GM12878 (cell line): ENCODE results near the gene GPAT3. TPM values are rescaled to one million over a fixed set of nuclear protein-coding genes. Genes with fewer than 3 reads are reported as not detected.

Experiments
- ATAC-seq: fragments of 200-7000 bp; cut with Tn5 transposase; 3 replicates; pipeline ENCODE4 v1.9.1; 2020; ENCODE audit warnings: mild to moderate bottlenecking, moderate library complexity
- BruUV-seq: library from RNA; stranded (reverse); fragments of 400-500 nt; replicated peaks from 2 replicates; lab custom pipeline; 2021; lab: Mats Ljungman, UMichigan
- CTCF ChIA-PET: fragments of 300-600 bp; sonication (Branson Sonifier 250); formaldehyde crosslinking; extraction: SDS; loops from one replicate; lab custom pipeline; 2021; ENCODE audit warnings: inconsistent platforms; lab: Yijun Ruan, JAX
- POLR2A ChIA-PET: fragments of 350-600 bp; formaldehyde crosslinking; extraction: SDS; loops from one replicate; lab custom pipeline; 2021; ENCODE audit warnings: inconsistent platforms; lab: Charles Lee
- RAD21 ChIA-PET: fragments of 300-600 bp; sonication (Branson Sonifier 250); formaldehyde crosslinking; loops from one replicate; lab custom pipeline; 2023; ENCODE audit warnings: antibody characterized with exemption; ENCODE audit not compliant: unreplicated experiment; lab: Charles Lee
- SMC1A ChIA-PET: fragments of 300-600 bp; sonication (Branson Sonifier 250); formaldehyde crosslinking; loops from one replicate; lab custom pipeline; 2023; ENCODE audit not compliant: unreplicated experiment, uncharacterized antibody; lab: Charles Lee
- DNase-seq: peaks from one replicate; pipeline ENCODE4 v3.0.0-alpha.2; 2011; ENCODE audit warnings: low read depth, low spot score
- FAIRE-seq: peaks from 3 replicates; lab custom pipeline; 2011; peaks lifted over from hg19 to GRCh38; lab: Jason Lieb, UNC
- H2AFZ ChIP-seq: 2 replicates; pipeline ENCODE4 v1.6.0; 2011; ENCODE audit warnings: low read depth, low read length, control low read depth; ENCODE audit not compliant: control insufficient read depth
- H3K27ac ChIP-seq: 2 replicates; pipeline ENCODE4 v1.5.1; 2011; ENCODE audit warnings: control low read depth; ENCODE audit not compliant: control insufficient read depth, insufficient read depth
- H3K27me3 ChIP-seq, 2 experiments: replicated peaks in 1 of 2; 2 replicates each; pipeline versions ENCODE4 v1.6.0 to v1.6.1; 2011; ENCODE audit warnings: low read length in 1 of 2; ENCODE audit not compliant: control insufficient read depth in 2 of 2, insufficient read depth in 2 of 2
- H3K36me3 ChIP-seq, 2 experiments: 2 replicates each; pipeline ENCODE4 v1.5.1; 2011; ENCODE audit warnings: low read length in 1 of 2; ENCODE audit not compliant: control insufficient read depth in 2 of 2, insufficient read depth in 2 of 2
- H3K4me1 ChIP-seq: 2 replicates; pipeline ENCODE4 v1.6.1; 2011; ENCODE audit warnings: mild to moderate bottlenecking, low read length, moderate library complexity, mixed read lengths; ENCODE audit not compliant: control insufficient read depth, insufficient read depth
- H3K4me2 ChIP-seq: 2 replicates; pipeline ENCODE4 v1.6.0; 2011; ENCODE audit warnings: control low read depth; ENCODE audit not compliant: control insufficient read depth, insufficient read depth
- H3K4me3 ChIP-seq: fragments of 200-600 bp; sonication (generic); 2 replicates; pipeline ENCODE4 v1.5.1; 2016
- H3K79me2 ChIP-seq: 2 replicates; pipeline ENCODE4 v1.6.0; 2011; ENCODE audit warnings: low read length; ENCODE audit not compliant: control insufficient read depth, insufficient read depth
- H3K9ac ChIP-seq: 2 replicates; pipeline ENCODE4 v1.8.0; 2011; ENCODE audit warnings: low read length, control low read depth, mixed read lengths; ENCODE audit not compliant: control insufficient read depth, insufficient read depth
- H3K9me3 ChIP-seq: replicated peaks from 3 replicates; pipeline ENCODE4 v1.5.1; 2011; ENCODE audit warnings: mild to moderate bottlenecking, low read length; ENCODE audit not compliant: control insufficient read depth, insufficient read depth
- H4K20me1 ChIP-seq: 2 replicates; pipeline ENCODE4 v1.6.0; 2011; ENCODE audit not compliant: control insufficient read depth, insufficient read depth
- BCL11A ChIP-seq: IDR thresholded peaks from 2 replicates; pipeline ENCODE4 v1.6.1; 2011; ENCODE audit warnings: low read depth, low read length
- ESRRA ChIP-seq: IDR thresholded peaks from 2 replicates; pipeline ENCODE4 v1.6.1; 2012; ENCODE audit warnings: mild to moderate bottlenecking, low read length, improper control_type of control experiment
- MTA3 ChIP-seq: IDR thresholded peaks from 2 replicates; pipeline ENCODE4 v1.6.1; 2012; ENCODE audit warnings: low read length, inconsistent platforms, borderline replicate concordance
- ZNF274 ChIP-seq: IDR thresholded peaks from one replicate; pipeline ENCODE4 v1.8.0; 2011; ENCODE audit not compliant: insufficient read length, insufficient read depth
- ZNF622 ChIP-seq: fragments of 450-650 bp; IDR thresholded peaks from 2 replicates; pipeline ENCODE4 v1.6.1; 2017; ENCODE audit warnings: mild to moderate bottlenecking, inconsistent platforms
- WGBS: methylation state at CpG from one replicate; pipeline ENCODE4 v1.1.6; 2016; ENCODE audit warnings: low lambda C conversion rate; ENCODE audit not compliant: insufficient replicate concordance, insufficient coverage; ENCODE audit errors: missing lambda C conversion rate; 5-methylcytosine and 5-hydroxymethylcytosine counted together
- in situ Hi-C: fragments of 300-500 bp; cut with MboI; formaldehyde crosslinking; loops from 9 replicates; pipeline ENCODE4 v1.14.3; 2018; ENCODE audit warnings: mixed read lengths
- intact Hi-C: fragments of 100-400 bp; cut with micrococcal nuclease; formaldehyde crosslinking; loops from one replicate; pipeline ENCODE4 v1.14.2; 2022; ENCODE audit not compliant: unreplicated experiment
- polyA plus RNA-seq, 11 experiments: library from polyadenylated mRNA; depleted of rRNA in 4 of 11; unstranded in 6 of 11; stranded (reverse) in 5 of 11; fragments of >200 nt; fragmentation: Nextera tagmentation in 4 of 11; fragmentation: Illumina TruSeq in 1 of 11; extraction: Ambion mirVana in 4 of 11; extraction: Trizol in 1 of 11; gene quantifications; 1 replicate in 1 of 11; 2 replicates in 10 of 11; pipeline versions ENCODE4 v1.2.1 to v1.2.3, GENCODE V29; 2011 to 2016; ENCODE audit warnings: inconsistent platforms in 2 of 11, missing spikeins in 2 of 11, low read depth in 1 of 11
- total RNA-seq, 4 experiments: library from RNA; depleted of rRNA in 3 of 4; stranded (reverse); fragments of >200 nt in 3 of 4; fragmentation: Illumina TruSeq in 1 of 4; extraction: Trizol in 1 of 4; gene quantifications; 2 replicates each; pipeline versions ENCODE4 v1.2.1 to v1.2.3, GENCODE V29; 2013 to 2021
- TF ChIP-seq, protein P1 (sequence below): fragments of 150-350 bp; IDR thresholded peaks from 2 replicates; pipeline ENCODE4 v1.6.1; 2016; ENCODE audit warnings: low read depth, low read length

GPAT3 gene
- total and polyA plus RNA-seq, 10 of the 15 experiments (the other 5 are each of a cell fraction or from before 2014, with no cell fraction given), result 0.26 to 1.1 (median 0.52) TPM

DNA sequence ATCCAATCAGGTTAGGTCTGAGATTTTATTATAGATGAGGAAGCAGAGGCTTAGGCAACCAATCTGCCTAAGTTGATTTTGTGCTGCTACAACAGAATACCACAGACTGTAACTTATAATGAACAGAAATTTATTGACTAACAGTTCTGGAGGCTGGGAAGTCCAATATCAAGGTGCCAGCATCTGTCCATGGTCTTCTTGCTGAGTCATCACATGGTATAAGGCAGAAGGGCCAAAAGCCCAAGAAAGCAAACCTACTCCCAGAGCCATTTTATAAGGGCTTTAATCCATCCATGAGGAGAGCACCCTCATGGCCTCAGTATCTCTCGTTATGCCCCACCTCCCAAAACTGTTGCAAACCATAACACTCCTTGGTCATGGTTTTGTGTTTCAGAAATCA lies 55.8 kb downstream of the GPAT3 start:
- no peak overlapping the region for H3K9ac ChIP-seq
- H2AFZ ChIP-seq, result no peak overlapping the region
- no peak for ATAC-seq
- no peaks in the 10 kb centered on the region for H3K36me3 ChIP-seq
- RAD21 ChIA-PET, result no interaction called here
- TF ChIP-seq ZNF274, result no peak
- TF ChIP-seq BCL11A, result no peak
- TF ChIP-seq, protein P1, sequence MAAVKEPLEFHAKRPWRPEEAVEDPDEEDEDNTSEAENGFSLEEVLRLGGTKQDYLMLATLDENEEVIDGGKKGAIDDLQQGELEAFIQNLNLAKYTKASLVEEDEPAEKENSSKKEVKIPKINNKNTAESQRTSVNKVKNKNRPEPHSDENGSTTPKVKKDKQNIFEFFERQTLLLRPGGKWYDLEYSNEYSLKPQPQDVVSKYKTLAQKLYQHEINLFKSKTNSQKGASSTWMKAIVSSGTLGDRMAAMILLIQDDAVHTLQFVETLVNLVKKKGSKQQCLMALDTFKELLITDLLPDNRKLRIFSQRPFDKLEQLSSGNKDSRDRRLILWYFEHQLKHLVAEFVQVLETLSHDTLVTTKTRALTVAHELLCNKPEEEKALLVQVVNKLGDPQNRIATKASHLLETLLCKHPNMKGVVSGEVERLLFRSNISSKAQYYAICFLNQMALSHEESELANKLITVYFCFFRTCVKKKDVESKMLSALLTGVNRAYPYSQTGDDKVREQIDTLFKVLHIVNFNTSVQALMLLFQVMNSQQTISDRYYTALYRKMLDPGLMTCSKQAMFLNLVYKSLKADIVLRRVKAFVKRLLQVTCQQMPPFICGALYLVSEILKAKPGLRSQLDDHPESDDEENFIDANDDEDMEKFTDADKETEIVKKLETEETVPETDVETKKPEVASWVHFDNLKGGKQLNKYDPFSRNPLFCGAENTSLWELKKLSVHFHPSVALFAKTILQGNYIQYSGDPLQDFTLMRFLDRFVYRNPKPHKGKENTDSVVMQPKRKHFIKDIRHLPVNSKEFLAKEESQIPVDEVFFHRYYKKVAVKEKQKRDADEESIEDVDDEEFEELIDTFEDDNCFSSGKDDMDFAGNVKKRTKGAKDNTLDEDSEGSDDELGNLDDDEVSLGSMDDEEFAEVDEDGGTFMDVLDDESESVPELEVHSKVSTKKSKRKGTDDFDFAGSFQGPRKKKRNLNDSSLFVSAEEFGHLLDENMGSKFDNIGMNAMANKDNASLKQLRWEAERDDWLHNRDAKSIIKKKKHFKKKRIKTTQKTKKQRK, result no peak
- no peak for TF ChIP-seq MTA3
- no peak for TF ChIP-seq ESRRA
- no peak for TF ChIP-seq ZNF622
- TF ChIP-seq, all 136 proteins: peak for 0
- Histone ChIP-seq H3K4me1 (no peaks in the 10 kb centered on the region), H3K4me2 (no peak overlapping the region), H4K20me1 (no peaks in the 10 kb centered on the region), H3K27ac (no peak overlapping the region), H3K9me3 (no peaks in the 10 kb centered on the region; the same call in 2 of the 3 replicates), H3K4me3 (no peak overlapping the region), H3K27me3 (no peaks in the 10 kb centered on the region), H3K79me2 (no peaks in the 10 kb centered on the region)
- ChIA-PET CTCF (no interaction called here), POLR2A (no interaction called here), SMC1A (no interaction called here)
- no TSS peak for BruUV-seq
- intact Hi-C loops (no loop called here), in situ Hi-C loops (no loop called here)
- WGBS, result 84% methylated on average over 1 of the region's 1 CpG
- DNase-seq (no peak), FAIRE-seq (no peak)
